HepG2 (cell line): Measurements from ENCODE around the gene PTPRN. TPM values are rescaled to one million over a fixed set of nuclear protein-coding genes. Genes with fewer than 3 reads are reported as not detected.
A peak's percentile ranks its signal among the peaks of the same experiment; 100 is the strongest.

Experiments used
- ATF3 ChIP-seq: sonication (generic); formaldehyde crosslinking; IDR thresholded peaks from 2 replicates; pipeline ENCODE4 v1.4.0; 2020; ENCODE audit warnings: missing genetic modification reagents
- CCDC6 ChIP-seq: sonication (generic); formaldehyde crosslinking; IDR thresholded peaks from 2 replicates; pipeline ENCODE4 v1.8.1; 2022; ENCODE audit warnings: mild to moderate bottlenecking, missing genetic modification reagents, moderate library complexity
- DMTF1 ChIP-seq: sonication (generic); formaldehyde crosslinking; IDR thresholded peaks from 2 replicates; pipeline ENCODE4 v1.4.0; 2020; ENCODE audit warnings: mild to moderate bottlenecking, missing genetic modification reagents
- FUBP1 ChIP-seq: sonication (generic); formaldehyde crosslinking; IDR thresholded peaks from 2 replicates; pipeline ENCODE4 v1.5.1; 2020; ENCODE audit warnings: missing genetic modification reagents, mild to moderate bottlenecking, borderline replicate concordance
- GATAD1 ChIP-seq: IDR thresholded peaks from 2 replicates; pipeline ENCODE4 v1.6.1; 2016; ENCODE audit warnings: missing genetic modification reagents, missing compliant biosample characterization
- HINFP ChIP-seq: sonication (generic); formaldehyde crosslinking; IDR thresholded peaks from 2 replicates; pipeline ENCODE4 v1.4.0; 2020; ENCODE audit warnings: low read depth, mild to moderate bottlenecking, missing genetic modification reagents
- MATR3 ChIP-seq: sonication (generic); formaldehyde crosslinking; IDR thresholded peaks from 2 replicates; pipeline ENCODE4 v1.4.0; 2020; ENCODE audit warnings: missing genetic modification reagents
- MED8 ChIP-seq: sonication (generic); formaldehyde crosslinking; IDR thresholded peaks from 2 replicates; pipeline ENCODE4 v1.8.1; 2023; ENCODE audit warnings: mild to moderate bottlenecking, missing genetic modification reagents; ENCODE audit not compliant: insufficient replicate concordance
- MIER3 ChIP-seq: IDR thresholded peaks from 2 replicates; pipeline ENCODE4 v1.6.1; 2016; ENCODE audit warnings: missing compliant biosample characterization, borderline replicate concordance
- MIXL1 ChIP-seq: IDR thresholded peaks from 2 replicates; pipeline ENCODE4 v1.6.1; 2016
- NFYC ChIP-seq: IDR thresholded peaks from 2 replicates; pipeline ENCODE4 v1.6.1; 2016; ENCODE audit warnings: missing genetic modification reagents, missing compliant biosample characterization
- PREB ChIP-seq: sonication (generic); formaldehyde crosslinking; IDR thresholded peaks from 2 replicates; pipeline ENCODE4 v1.4.0; 2020; ENCODE audit warnings: missing genetic modification reagents
- SAP130 ChIP-seq: IDR thresholded peaks from 2 replicates; pipeline ENCODE4 v1.6.1; 2016; ENCODE audit warnings: low read depth
- SNAPC2 ChIP-seq: sonication (generic); formaldehyde crosslinking; IDR thresholded peaks from 2 replicates; pipeline ENCODE4 v1.8.1; 2022; ENCODE audit warnings: mild to moderate bottlenecking, missing genetic modification reagents
- SOX5 ChIP-seq: IDR thresholded peaks from 2 replicates; pipeline ENCODE4 v1.6.1; 2016; ENCODE audit warnings: borderline replicate concordance
- TFDP1 ChIP-seq: IDR thresholded peaks from 2 replicates; pipeline ENCODE4 v1.6.1; 2016; ENCODE audit warnings: missing compliant biosample characterization, missing genetic modification reagents, borderline replicate concordance
- THAP9 ChIP-seq: sonication (generic); formaldehyde crosslinking; IDR thresholded peaks from 2 replicates; pipeline ENCODE4; 2020; ENCODE audit warnings: missing genetic modification reagents, mild to moderate bottlenecking, borderline replicate concordance
- ZNF12 ChIP-seq: sonication (generic); formaldehyde crosslinking; IDR thresholded peaks from 2 replicates; pipeline ENCODE4 v1.5.0; 2020; ENCODE audit warnings: missing genetic modification reagents
- polyA plus RNA-seq, 8 experiments: library from polyadenylated mRNA; depleted of rRNA in 3 of 8; stranded (reverse) in 7 of 8; unstranded in 1 of 8; fragments of >200 nt; fragmentation: Illumina TruSeq in 4 of 8; extraction: Trizol in 4 of 8; gene quantifications; 2 replicates each; pipeline versions ENCODE4 v1.2.1 to v1.2.3, GENCODE V29; 2011 to 2016; ENCODE audit warnings: low read depth in 4 of 8, missing spikeins in 1 of 8, mixed read lengths in 1 of 8; ENCODE audit not compliant: insufficient read depth in 1 of 8
- total RNA-seq, 5 experiments: library from RNA; depleted of rRNA; stranded (reverse); fragments of >200 nt; fragmentation: Illumina TruSeq; extraction: Trizol; gene quantifications; 2 replicates each; pipeline ENCODE4 v1.2.3, GENCODE V29; 2016; ENCODE audit warnings: low read depth in 1 of 5

The PTPRN gene
- total and polyA plus RNA-seq, 2 of the 13 experiments (the other 11 are each of a cell fraction or from before 2014, with no cell fraction given) = 0.26 TPM; not detected in 1

GRCh38 chr2:219331560-219332213 lies 22.5 kb upstream of the PTPRN start (continued):
- TF ChIP-seq DMTF1 (CRISPR knock-in tag) (no peak), ATF3 (CRISPR knock-in tag) (peak; percentile 81), PREB (CRISPR knock-in tag) (no peak), HINFP (CRISPR knock-in tag) (peak; percentile 55; the same call in 1 of the 2 replicates), CCDC6 (CRISPR knock-in tag) (peak; percentile 75; the same call in 1 of the 2 replicates), NFYC (CRISPR knock-in tag) (no peak), MIER3 (CRISPR knock-in tag) (peak; percentile 66; the same call in 1 of the 2 replicates), SAP130 (CRISPR knock-in tag) (peak; percentile 58; the same call in 1 of the 2 replicates), MIXL1 (CRISPR knock-in tag) (no peak), ZNF12 (CRISPR knock-in tag) (peak; percentile 75; the same call in 1 of the 2 replicates), MED8 (CRISPR knock-in tag) (no peak), SNAPC2 (no peak), TFDP1 (no peak), THAP9 (no peak; the same call in 1 of the 2 replicates), MATR3 (CRISPR knock-in tag) (no peak), GATAD1 (peak; percentile 71), FUBP1 (CRISPR knock-in tag) (no peak), SOX5 (CRISPR knock-in tag) (peak; percentile 45; the same call in 1 of the 2 replicates)
